ENCODE results near the gene CAPN2. TPM values are rescaled to one million over a fixed set of nuclear protein-coding genes. Genes with fewer than 3 reads are reported as not detected.
A peak's percentile ranks its signal among the peaks of the same experiment; 100 is the strongest.

CAPN2 gene
- total RNA-seq, 1 experiment from 2014 or later: 1,259 TPM

DNA sequence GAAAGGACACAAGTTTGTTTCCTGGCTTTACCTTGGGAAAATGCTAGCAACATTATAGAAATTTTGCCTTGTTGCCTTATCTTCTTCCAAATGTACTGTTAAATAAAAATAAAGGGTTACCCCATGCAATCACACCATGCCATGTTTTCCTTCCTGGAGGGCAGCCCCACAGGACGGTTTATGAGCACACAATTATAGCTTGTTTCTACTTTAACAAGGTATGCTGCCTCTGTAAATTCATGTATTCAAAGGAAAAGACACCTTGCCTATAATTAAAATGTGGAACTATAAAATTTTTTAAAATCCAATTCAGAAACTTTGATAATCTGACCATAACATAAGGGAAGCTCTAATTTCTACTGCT is 63.4 kb downstream of the CAPN2 start:
- TF ChIP-seq EZH2 (IDR thresholded peaks at IDR 0.05; ENCODE audit: low read length, unreplicated experiment) (no peak), EZH2phosphoT487 (IDR thresholded peaks at IDR 0.05; ENCODE audit: borderline replicate concordance, low read length) (no peak)
- TF ChIP-seq, protein P1, sequence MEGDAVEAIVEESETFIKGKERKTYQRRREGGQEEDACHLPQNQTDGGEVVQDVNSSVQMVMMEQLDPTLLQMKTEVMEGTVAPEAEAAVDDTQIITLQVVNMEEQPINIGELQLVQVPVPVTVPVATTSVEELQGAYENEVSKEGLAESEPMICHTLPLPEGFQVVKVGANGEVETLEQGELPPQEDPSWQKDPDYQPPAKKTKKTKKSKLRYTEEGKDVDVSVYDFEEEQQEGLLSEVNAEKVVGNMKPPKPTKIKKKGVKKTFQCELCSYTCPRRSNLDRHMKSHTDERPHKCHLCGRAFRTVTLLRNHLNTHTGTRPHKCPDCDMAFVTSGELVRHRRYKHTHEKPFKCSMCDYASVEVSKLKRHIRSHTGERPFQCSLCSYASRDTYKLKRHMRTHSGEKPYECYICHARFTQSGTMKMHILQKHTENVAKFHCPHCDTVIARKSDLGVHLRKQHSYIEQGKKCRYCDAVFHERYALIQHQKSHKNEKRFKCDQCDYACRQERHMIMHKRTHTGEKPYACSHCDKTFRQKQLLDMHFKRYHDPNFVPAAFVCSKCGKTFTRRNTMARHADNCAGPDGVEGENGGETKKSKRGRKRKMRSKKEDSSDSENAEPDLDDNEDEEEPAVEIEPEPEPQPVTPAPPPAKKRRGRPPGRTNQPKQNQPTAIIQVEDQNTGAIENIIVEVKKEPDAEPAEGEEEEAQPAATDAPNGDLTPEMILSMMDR (conservative IDR thresholded peaks at IDR 0.05; ENCODE audit: low read depth, low read length): no peak
- Histone ChIP-seq H3K36me3 (ENCODE audit: low read depth, low read length) (peaks cover 63% of the 10 kb centered on the region), H3K27ac (ENCODE audit: low read length) (peak overlapping the region; percentile 84), H3K79me2 (ENCODE audit: low read length) (0 out of 2 replicates have a peak, but pooled peaks cover 6% of the 10 kb centered on the region), H4K20me1 (ENCODE audit: low read length) (peaks cover 13% of the 10 kb centered on the region; the same call in 1 of the 2 replicates), H3K4me1 (ENCODE audit: insufficient read depth, low read length) (peaks cover 52% of the 10 kb centered on the region), H3K9ac (ENCODE audit: low read length) (no peak overlapping the region), H3K27me3 (ENCODE audit: low read length) (no peaks in the 10 kb centered on the region), H3F3A (ENCODE audit: low read length, unreplicated experiment) (peaks cover 27% of the 10 kb centered on the region), H3K4me3 (ENCODE audit: low read length) (no peak overlapping the region), H2AFZ (ENCODE audit: low read length) (no peak overlapping the region), H3K9me3 (ENCODE audit: low read length) (no peaks in the 10 kb centered on the region), H3K4me2 (ENCODE audit: low read length) (peak overlapping the region; percentile 56), H3K9me2 (replicated peaks; ENCODE audit: low read length) (no peaks in the 10 kb centered on the region)
- DNase-seq (no peak), ATAC-seq (no peak; the same call in 1 of the 2 replicates)
- CTCF ChIA-PET: interaction anchor here (1.1 kb wide), 1 partner anchor 68 kb away, joined by 3 read pairs; no protein-coding TSS in a partner anchor
- POLR2A ChIA-PET (ENCODE audit: unreplicated experiment): no interaction called here
- intact Hi-C loops (cut with micrococcal nuclease): loop anchor here (10.0 kb wide), 1 partner anchor 69 kb away; the partner anchor contains the start of gene TP53BP2
- BruUV-seq (replicated peaks): no TSS peak

DNA sequence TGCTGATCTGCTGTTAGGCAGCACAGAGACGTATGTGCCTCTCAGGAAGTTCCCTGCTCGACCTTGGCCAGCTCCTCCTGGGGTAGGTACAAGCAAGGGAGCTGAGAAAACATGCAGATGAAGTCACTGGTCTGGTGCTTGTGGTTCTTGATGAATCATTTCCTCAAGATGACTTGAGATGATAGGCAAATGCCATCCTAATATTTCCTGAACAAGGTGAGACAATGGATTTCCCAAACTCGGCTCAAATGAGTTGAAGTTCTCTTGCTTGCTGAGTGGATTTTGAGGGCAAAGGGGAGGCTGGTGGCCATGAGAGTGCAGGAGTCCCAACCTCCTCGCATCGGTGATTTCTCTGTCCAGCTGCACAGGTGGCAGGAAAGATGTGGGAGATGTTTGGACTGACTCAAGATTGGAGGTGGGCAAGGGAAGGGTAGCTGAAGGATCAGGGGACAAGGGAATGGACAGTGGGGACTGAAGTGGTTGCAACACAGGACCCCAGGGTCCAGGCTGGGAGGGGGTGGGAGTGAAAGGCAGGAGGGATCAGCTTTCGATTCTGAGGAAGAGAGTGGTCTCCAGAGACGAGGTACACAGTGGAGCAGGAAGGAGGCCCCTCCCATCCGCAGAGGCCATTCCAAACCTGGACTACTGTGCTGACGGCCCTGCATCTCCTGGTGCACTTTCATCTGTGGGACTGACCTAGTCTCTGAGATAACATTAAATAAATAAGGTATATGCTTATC is 63.9 kb downstream of the CAPN2 start:
- peak; percentile 77 for ATAC-seq
- Histone ChIP-seq H2AFZ (ENCODE audit: low read length) (no peak overlapping the region), H3K27me3 (ENCODE audit: low read length) (no peaks in the 10 kb centered on the region), H3F3A (ENCODE audit: low read length, unreplicated experiment) (peaks cover 21% of the 10 kb centered on the region), H3K9me2 (replicated peaks; ENCODE audit: low read length) (no peaks in the 10 kb centered on the region), H3K27ac (ENCODE audit: low read length) (peak overlapping the region; percentile 84), H3K4me1 (ENCODE audit: insufficient read depth, low read length) (peaks cover 47% of the 10 kb centered on the region), H3K9ac (ENCODE audit: low read length) (peak overlapping the region; percentile 23; the same call in 1 of the 2 replicates), H4K20me1 (ENCODE audit: low read length) (peaks cover 9% of the 10 kb centered on the region; the same call in 1 of the 2 replicates), H3K4me3 (ENCODE audit: low read length) (peak overlapping the region; percentile 1; the same call in 1 of the 2 replicates), H3K79me2 (ENCODE audit: low read length) (0 out of 2 replicates have a peak, but pooled peaks cover 6% of the 10 kb centered on the region), H3K4me2 (ENCODE audit: low read length) (peak overlapping the region; percentile 56), H3K36me3 (ENCODE audit: low read depth, low read length) (peaks cover 58% of the 10 kb centered on the region), H3K9me3 (ENCODE audit: low read length) (no peaks in the 10 kb centered on the region)
- BruUV-seq (replicated peaks): no TSS peak
- POLR2A ChIA-PET (ENCODE audit: unreplicated experiment): no interaction called here
- CTCF ChIA-PET: interaction anchor here (1.1 kb wide), 1 partner anchor 69 kb away, joined by 3 read pairs; no protein-coding TSS in a partner anchor
- peak; percentile 97 for DNase-seq
- intact Hi-C loops (cut with micrococcal nuclease): loop anchor here (10.0 kb wide), 1 partner anchor 69 kb away; the partner anchor contains the start of gene TP53BP2
- TF ChIP-seq, protein P1 (conservative IDR thresholded peaks at IDR 0.05; ENCODE audit: low read depth, low read length): no peak
- no peak for TF ChIP-seq EZH2phosphoT487 (IDR thresholded peaks at IDR 0.05; ENCODE audit: borderline replicate concordance, low read length)
- TF ChIP-seq EZH2 (IDR thresholded peaks at IDR 0.05; ENCODE audit: low read length, unreplicated experiment): no peak
